ENCODE data around the gene SLC23A2. TPM values are rescaled to one million over a fixed set of nuclear protein-coding genes. Genes with fewer than 3 reads are reported as not detected.

The SLC23A2 gene
- total RNA-seq, 1 experiment from 2014 or later = 14.6 TPM

DNA sequence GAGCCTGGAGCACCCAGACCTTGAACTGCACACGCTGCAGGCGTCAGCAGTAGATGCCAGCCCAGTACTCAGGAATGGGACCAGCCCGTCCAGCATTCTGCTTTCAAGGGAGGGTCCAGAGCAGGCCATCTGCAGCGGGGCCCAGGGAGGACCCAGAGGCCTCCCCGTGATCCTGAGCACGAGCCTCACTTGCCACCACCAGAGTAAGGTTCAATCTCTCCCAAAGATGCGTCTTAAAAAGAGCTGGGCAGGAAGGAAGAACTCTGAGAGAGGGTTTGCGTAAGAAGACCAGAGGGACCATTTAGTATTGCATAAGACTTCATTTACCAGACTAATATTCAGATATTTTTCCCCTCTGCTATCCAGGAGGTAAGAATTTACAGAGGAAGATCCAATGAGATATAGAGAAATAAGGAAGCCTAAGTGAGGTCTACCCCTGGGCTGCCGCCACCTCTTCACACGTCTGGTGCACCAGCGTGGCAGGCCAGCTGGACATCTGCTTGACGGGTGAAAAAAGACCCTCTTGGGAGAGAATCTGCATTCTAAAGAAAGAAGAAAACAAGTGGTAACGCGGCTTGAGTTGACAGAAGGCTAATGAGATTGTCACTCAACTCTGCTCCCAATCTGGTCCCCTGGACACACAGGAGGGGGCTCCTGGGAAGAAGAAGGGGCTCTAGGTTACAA, 172.3 kb downstream of the SLC23A2 start:
- CTCF ChIA-PET = no interaction called here
- H3K4me3 ChIP-seq (ENCODE audit: low read depth in 2 of 2, low read length in 2 of 2) = no peak overlapping the region

DNA sequence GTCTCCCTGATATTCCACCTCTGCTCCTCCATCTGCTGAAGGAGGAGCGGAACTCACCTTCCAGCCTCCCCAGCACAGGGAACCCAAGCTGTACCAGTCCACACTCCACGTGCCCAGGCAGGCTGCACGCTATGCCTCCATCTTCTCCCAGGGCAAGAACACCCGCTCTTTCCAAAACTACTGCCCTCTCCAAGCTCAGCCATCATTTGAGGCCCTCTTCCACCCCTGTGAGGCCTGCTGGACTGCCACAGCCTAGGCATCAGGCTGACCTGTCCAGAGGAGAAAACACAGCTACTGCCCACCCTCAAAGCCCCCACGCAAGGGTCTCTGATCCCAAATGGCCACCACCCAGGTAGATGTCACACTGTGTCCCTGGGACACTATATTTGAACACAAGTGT, 179.7 kb downstream of the SLC23A2 start:
- Histone ChIP-seq H3K4me1 (ENCODE audit: control insufficient read depth, insufficient read depth, low read length) (no peaks in the 10 kb centered on the region), H3K4me3 (ENCODE audit: low read depth in 2 of 2, low read length in 2 of 2) (no peak overlapping the region), H3K27ac (ENCODE audit: low read length) (no peak overlapping the region), H3K9me3 (ENCODE audit: control insufficient read depth, insufficient read depth, low read depth, low read length) (no peaks in the 10 kb centered on the region), H3K36me3 (ENCODE audit: control insufficient read depth, insufficient read depth, low read length) (no peaks in the 10 kb centered on the region), H3K27me3 (ENCODE audit: control insufficient read depth, insufficient read depth, low read length) (peaks cover 3% of the 10 kb centered on the region)
- ChIA-PET POLR2A (no interaction called here), CTCF (no interaction called here)
- ATAC-seq = no peak
- TF ChIP-seq SIN3A (IDR thresholded peaks at IDR 0.05; ENCODE audit: borderline replicate concordance, insufficient read depth, low read depth, low read length) = no peak
- TF ChIP-seq, protein P1, sequence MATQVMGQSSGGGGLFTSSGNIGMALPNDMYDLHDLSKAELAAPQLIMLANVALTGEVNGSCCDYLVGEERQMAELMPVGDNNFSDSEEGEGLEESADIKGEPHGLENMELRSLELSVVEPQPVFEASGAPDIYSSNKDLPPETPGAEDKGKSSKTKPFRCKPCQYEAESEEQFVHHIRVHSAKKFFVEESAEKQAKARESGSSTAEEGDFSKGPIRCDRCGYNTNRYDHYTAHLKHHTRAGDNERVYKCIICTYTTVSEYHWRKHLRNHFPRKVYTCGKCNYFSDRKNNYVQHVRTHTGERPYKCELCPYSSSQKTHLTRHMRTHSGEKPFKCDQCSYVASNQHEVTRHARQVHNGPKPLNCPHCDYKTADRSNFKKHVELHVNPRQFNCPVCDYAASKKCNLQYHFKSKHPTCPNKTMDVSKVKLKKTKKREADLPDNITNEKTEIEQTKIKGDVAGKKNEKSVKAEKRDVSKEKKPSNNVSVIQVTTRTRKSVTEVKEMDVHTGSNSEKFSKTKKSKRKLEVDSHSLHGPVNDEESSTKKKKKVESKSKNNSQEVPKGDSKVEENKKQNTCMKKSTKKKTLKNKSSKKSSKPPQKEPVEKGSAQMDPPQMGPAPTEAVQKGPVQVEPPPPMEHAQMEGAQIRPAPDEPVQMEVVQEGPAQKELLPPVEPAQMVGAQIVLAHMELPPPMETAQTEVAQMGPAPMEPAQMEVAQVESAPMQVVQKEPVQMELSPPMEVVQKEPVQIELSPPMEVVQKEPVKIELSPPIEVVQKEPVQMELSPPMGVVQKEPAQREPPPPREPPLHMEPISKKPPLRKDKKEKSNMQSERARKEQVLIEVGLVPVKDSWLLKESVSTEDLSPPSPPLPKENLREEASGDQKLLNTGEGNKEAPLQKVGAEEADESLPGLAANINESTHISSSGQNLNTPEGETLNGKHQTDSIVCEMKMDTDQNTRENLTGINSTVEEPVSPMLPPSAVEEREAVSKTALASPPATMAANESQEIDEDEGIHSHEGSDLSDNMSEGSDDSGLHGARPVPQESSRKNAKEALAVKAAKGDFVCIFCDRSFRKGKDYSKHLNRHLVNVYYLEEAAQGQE (IDR thresholded peaks at IDR 0.05; ENCODE audit: insufficient read depth in 1 of 2, low read depth in 2 of 2, low read length in 1 of 2) = no peak
- no peak for TF ChIP-seq TCF7L2 (IDR thresholded peaks at IDR 0.05; ENCODE audit: low read depth, low read length)
- no peak for TF ChIP-seq POLR2AphosphoS5 (IDR thresholded peaks at IDR 0.05; ENCODE audit: low read depth, low read length)
- TF ChIP-seq, protein P2, sequence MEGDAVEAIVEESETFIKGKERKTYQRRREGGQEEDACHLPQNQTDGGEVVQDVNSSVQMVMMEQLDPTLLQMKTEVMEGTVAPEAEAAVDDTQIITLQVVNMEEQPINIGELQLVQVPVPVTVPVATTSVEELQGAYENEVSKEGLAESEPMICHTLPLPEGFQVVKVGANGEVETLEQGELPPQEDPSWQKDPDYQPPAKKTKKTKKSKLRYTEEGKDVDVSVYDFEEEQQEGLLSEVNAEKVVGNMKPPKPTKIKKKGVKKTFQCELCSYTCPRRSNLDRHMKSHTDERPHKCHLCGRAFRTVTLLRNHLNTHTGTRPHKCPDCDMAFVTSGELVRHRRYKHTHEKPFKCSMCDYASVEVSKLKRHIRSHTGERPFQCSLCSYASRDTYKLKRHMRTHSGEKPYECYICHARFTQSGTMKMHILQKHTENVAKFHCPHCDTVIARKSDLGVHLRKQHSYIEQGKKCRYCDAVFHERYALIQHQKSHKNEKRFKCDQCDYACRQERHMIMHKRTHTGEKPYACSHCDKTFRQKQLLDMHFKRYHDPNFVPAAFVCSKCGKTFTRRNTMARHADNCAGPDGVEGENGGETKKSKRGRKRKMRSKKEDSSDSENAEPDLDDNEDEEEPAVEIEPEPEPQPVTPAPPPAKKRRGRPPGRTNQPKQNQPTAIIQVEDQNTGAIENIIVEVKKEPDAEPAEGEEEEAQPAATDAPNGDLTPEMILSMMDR (IDR thresholded peaks at IDR 0.05) = no peak
- no peak for DNase-seq (ENCODE audit: low read depth, low spot score)
- in situ Hi-C loops (cut with HindIII; ENCODE audit: low pct_unique_long_range_greater_than_20kb, low sequenced_read_pairs) = no loop called here
- intact Hi-C loops (cut with micrococcal nuclease; ENCODE audit: unreplicated experiment) = no loop called here
- BruUV-seq (replicated peaks) = no TSS peak

More for the DNA sequence above, 172.3 kb downstream of the SLC23A2 start:
- H3K27ac ChIP-seq (ENCODE audit: low read length) = no peak overlapping the region
- no TSS peak for BruUV-seq (replicated peaks)
- no peaks in the 10 kb centered on the region for H3K9me3 ChIP-seq (ENCODE audit: control insufficient read depth, insufficient read depth, low read depth, low read length)
- DNase-seq (ENCODE audit: low read depth, low spot score) = no peak
- intact Hi-C loops (cut with micrococcal nuclease; ENCODE audit: unreplicated experiment) (no loop called here), in situ Hi-C loops (cut with HindIII; ENCODE audit: low pct_unique_long_range_greater_than_20kb, low sequenced_read_pairs) (no loop called here)
- TF ChIP-seq, protein P1 (IDR thresholded peaks at IDR 0.05; ENCODE audit: insufficient read depth in 1 of 2, low read depth in 2 of 2, low read length in 1 of 2) = no peak
- no peak for TF ChIP-seq TCF7L2 (IDR thresholded peaks at IDR 0.05; ENCODE audit: low read depth, low read length)
- TF ChIP-seq, protein P2 (IDR thresholded peaks at IDR 0.05) = no peak
- no peak for TF ChIP-seq POLR2AphosphoS5 (IDR thresholded peaks at IDR 0.05; ENCODE audit: low read depth, low read length)
- TF ChIP-seq SIN3A (IDR thresholded peaks at IDR 0.05; ENCODE audit: borderline replicate concordance, insufficient read depth, low read depth, low read length) = no peak
- POLR2A ChIA-PET = interaction anchor here (0.6 kb wide), 1 partner anchor 128 kb away, joined by 3 read pairs; no protein-coding TSS in a partner anchor
- no peaks in the 10 kb centered on the region for H3K36me3 ChIP-seq (ENCODE audit: control insufficient read depth, insufficient read depth, low read length)
- no peaks in the 10 kb centered on the region for H3K4me1 ChIP-seq (ENCODE audit: control insufficient read depth, insufficient read depth, low read length)
- no peak for ATAC-seq
- H3K27me3 ChIP-seq (ENCODE audit: control insufficient read depth, insufficient read depth, low read length) = no peaks in the 10 kb centered on the region; the same call in 1 of the 2 replicates

Data from Panc1 (cell line).